Mesangial cell (primary cell): Measurements from ENCODE around the gene CSTF2T. TPM values are rescaled to one million over a fixed set of nuclear protein-coding genes. Genes with fewer than 3 reads are reported as not detected.

Experiments used
- total RNA-seq: library from RNA; depleted of rRNA; stranded (reverse); fragments of >200 nt; gene quantifications from 2 replicates; pipeline ENCODE4 v1.2.3, GENCODE V29; 2015

Gene CSTF2T, protein sequence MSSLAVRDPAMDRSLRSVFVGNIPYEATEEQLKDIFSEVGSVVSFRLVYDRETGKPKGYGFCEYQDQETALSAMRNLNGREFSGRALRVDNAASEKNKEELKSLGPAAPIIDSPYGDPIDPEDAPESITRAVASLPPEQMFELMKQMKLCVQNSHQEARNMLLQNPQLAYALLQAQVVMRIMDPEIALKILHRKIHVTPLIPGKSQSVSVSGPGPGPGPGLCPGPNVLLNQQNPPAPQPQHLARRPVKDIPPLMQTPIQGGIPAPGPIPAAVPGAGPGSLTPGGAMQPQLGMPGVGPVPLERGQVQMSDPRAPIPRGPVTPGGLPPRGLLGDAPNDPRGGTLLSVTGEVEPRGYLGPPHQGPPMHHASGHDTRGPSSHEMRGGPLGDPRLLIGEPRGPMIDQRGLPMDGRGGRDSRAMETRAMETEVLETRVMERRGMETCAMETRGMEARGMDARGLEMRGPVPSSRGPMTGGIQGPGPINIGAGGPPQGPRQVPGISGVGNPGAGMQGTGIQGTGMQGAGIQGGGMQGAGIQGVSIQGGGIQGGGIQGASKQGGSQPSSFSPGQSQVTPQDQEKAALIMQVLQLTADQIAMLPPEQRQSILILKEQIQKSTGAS
- 14.3 and 16.5 TPM in 2 replicates for total RNA-seq

DNA sequence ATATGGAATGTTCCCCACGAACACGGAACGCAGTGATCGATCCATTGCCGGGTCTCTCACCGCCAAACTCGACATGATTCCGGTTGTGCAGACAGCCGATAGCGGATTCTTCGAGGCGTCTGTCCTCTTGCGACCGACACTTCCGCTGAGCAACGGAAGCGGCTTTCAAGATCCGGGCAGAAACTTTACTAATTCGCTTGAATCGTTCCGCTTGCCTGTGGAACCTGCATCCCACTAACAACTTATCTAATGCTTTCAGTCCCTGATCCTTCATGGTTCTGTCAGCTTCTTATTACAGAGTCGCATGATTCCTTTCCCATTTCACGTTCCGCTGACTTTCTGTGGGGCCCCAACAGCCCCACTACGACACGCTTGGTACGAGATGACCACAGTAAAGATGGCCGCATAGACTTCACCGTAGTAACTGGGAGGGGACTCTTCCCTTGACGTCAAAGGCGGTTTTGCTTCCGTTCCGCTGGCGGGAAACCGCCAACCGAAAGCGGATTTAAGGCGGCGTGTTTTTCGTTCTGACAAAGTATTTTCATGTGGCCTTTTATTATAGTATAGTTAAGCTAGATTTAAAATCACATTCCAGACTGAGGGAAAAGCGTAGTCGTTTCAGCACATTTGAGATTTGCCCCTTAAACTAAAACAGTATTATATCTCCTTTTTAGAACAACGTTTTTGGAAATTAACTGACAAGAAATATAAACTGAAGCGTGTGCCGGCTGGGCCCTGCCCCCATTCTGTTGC, at the start of gene CSTF2T:
Gene CSTF2T (minus strand): TSS at position 121 of the 753 bp plus-strand sequence. CDS start 46 bp downstream, at position 75.

